ENCODE data around the gene RAB36. TPM values are rescaled to one million over a fixed set of nuclear protein-coding genes. Genes with fewer than 3 reads are reported as not detected.

Gene RAB36
- total and polyA plus RNA-seq, 10 donors = 1.0 to 3.7 (median 1.6) TPM

GRCh38 chr22:23157560-23158515 is 12.6 kb downstream of the RAB36 start:
- TF ChIP-seq CTCF (IDR thresholded peaks at IDR 0.05 in 8 of 11, conservative IDR thresholded peaks at IDR 0.05 in 3 of 11) (no peak), POLR2AphosphoS5 (IDR thresholded peaks at IDR 0.05) (no peak), POLR2A (IDR thresholded peaks at IDR 0.05) (no peak)
- WGBS, 5 donors = 81 to 92% (median 88%) methylated on average over 14 to 22 of the region's 22 CpGs
- intact Hi-C loops (cut with DNase I; ENCODE audit: low total_unique reads) = no loop called here
- H3K4me1 ChIP-seq = peaks cover 0 to 37% (median 10%) of the 10 kb centered on the region in 6 donors
- peak overlapping the region in 1 of 8 donors; percentile 26 for H3K27ac ChIP-seq
- no peak overlapping the region for H3K4me3 ChIP-seq
- peak; percentile 69 for DNase-seq
- peaks cover 0 to 4% (median 0%) of the 10 kb centered on the region in 6 donors for H3K36me3 ChIP-seq
- no peaks in the 10 kb centered on the region for H3K27me3 ChIP-seq (replicated peaks in 1 of 7)
- no peaks in the 10 kb centered on the region for H3K9me3 ChIP-seq

- intact Hi-C loops (cut with DNase I; ENCODE audit: low total_unique reads) = no loop called here
- H3K36me3 ChIP-seq = peaks cover 0 to 4% (median 0%) of the 10 kb centered on the region in 6 donors
- peak overlapping the region in 2 of 8 donors; percentile 67 to 75 for H3K27ac ChIP-seq
- H3K27me3 ChIP-seq (replicated peaks in 1 of 7) = no peaks in the 10 kb centered on the region
- H3K4me3 ChIP-seq = no peak overlapping the region
- no peaks in the 10 kb centered on the region for H3K9me3 ChIP-seq
- peak; percentile 71 for DNase-seq
- WGBS, 5 donors = 82 to 91% (median 88%) methylated on average over 7 to 14 of the region's 14 CpGs
- peaks cover 0 to 29% (median 3%) of the 10 kb centered on the region in 6 donors for H3K4me1 ChIP-seq
- no peak for TF ChIP-seq CTCF (IDR thresholded peaks at IDR 0.05 in 8 of 11, conservative IDR thresholded peaks at IDR 0.05 in 3 of 11)
- no peak for TF ChIP-seq POLR2AphosphoS5 (IDR thresholded peaks at IDR 0.05)
- no peak for TF ChIP-seq POLR2A (IDR thresholded peaks at IDR 0.05)
These were observed 13.4 kb downstream of the RAB36 start for GRCh38 chr22:23158516-23159290.

GRCh38 chr22:23159291-23159630 is 14.0 kb downstream of the RAB36 start:
- TF ChIP-seq POLR2A (IDR thresholded peaks at IDR 0.05) (no peak), POLR2AphosphoS5 (IDR thresholded peaks at IDR 0.05) (peak in 2 of 3 donors; percentile 19 to 41)
- Histone ChIP-seq H3K27me3 (replicated peaks in 1 of 7) (no peaks in the 10 kb centered on the region), H3K4me3 (no peak overlapping the region), H3K27ac (peak overlapping the region in 2 of 8 donors; percentile 67 to 75), H3K9me3 (no peaks in the 10 kb centered on the region), H3K4me1 (peaks cover 0 to 27% (median 3%) of the 10 kb centered on the region in 6 donors), H3K36me3 (peaks cover 0 to 4% (median 0%) of the 10 kb centered on the region in 6 donors)
- WGBS, 5 donors = 51 to 83% (median 73%) methylated on average over 5 to 6 of the region's 6 CpGs
- intact Hi-C loops (cut with DNase I; ENCODE audit: low total_unique reads) = no loop called here
- peak; percentile 73 for DNase-seq

- peaks cover 0 to 25% (median 3%) of the 10 kb centered on the region in 6 donors for H3K4me1 ChIP-seq
- H3K9me3 ChIP-seq = no peaks in the 10 kb centered on the region
- intact Hi-C loops (cut with DNase I; ENCODE audit: low total_unique reads) = no loop called here
- H3K36me3 ChIP-seq = peaks cover 0 to 4% (median 0%) of the 10 kb centered on the region in 6 donors
- 87 to 94% (median 91%) methylated on average over 4 of the region's 4 CpGs for WGBS, 5 donors
- no peaks in the 10 kb centered on the region for H3K27me3 ChIP-seq (replicated peaks in 1 of 7)
- TF ChIP-seq CTCF (IDR thresholded peaks at IDR 0.05 in 8 of 11, conservative IDR thresholded peaks at IDR 0.05 in 3 of 11) (no peak), POLR2A (IDR thresholded peaks at IDR 0.05) (no peak), POLR2AphosphoS5 (IDR thresholded peaks at IDR 0.05) (no peak)
- H3K4me3 ChIP-seq = no peak overlapping the region
- H3K27ac ChIP-seq = no peak overlapping the region
- DNase-seq = peak; percentile 42
These were observed 15.8 kb downstream of the RAB36 start for GRCh38 chr22:23161029-23161428.

Measured in spleen (tissue), 11 donors.